Mucosa of descending colon (tissue), 3 donors: Measurements from ENCODE around the gene CEP152. TPM values are rescaled to one million over a fixed set of nuclear protein-coding genes. Genes with fewer than 3 reads are reported as not detected.

Experiments used
- ATAC-seq: fragments of 200-7000 bp; cut with Tn5 transposase; one replicate; pipeline ENCODE4 v1.9.1; 2020; ENCODE audit warnings: mild to moderate bottlenecking, moderate library complexity
- DNase-seq, 3 donors: peaks; one replicate each; pipeline ENCODE4 v3.0.0-alpha.2; 2020
- H3K36me3 ChIP-seq: fragments of 200-600 bp; one replicate; pipeline ENCODE4 v1.8.0; 2021; ENCODE audit warnings: low read depth, mild to moderate bottlenecking
- H3K4me1 ChIP-seq: fragments of 200-600 bp; one replicate; pipeline ENCODE4 v1.8.0; 2021; ENCODE audit warnings: low read depth, mild to moderate bottlenecking
- H3K4me3 ChIP-seq: fragments of 200-600 bp; one replicate; pipeline ENCODE4 v1.8.0; 2021; ENCODE audit warnings: mild to moderate bottlenecking
- H3K9me3 ChIP-seq: fragments of 200-600 bp; one replicate; pipeline ENCODE4 v1.8.0; 2021; ENCODE audit warnings: mild to moderate bottlenecking
- intact Hi-C, 2 donors: fragments of 100-400 bp; cut with DNase I in 1 of 2; cut with micrococcal nuclease in 1 of 2; formaldehyde crosslinking; loops; one replicate each; pipeline versions ENCODE4 v1.11.0 to v1.11.1; 2022; cut with DNase I, micrococcal nuclease
- total RNA-seq, 3 donors: library from RNA; stranded (reverse); fragmentation: NEBNext Ultra II Directional in 2 of 3; extraction: Animal tissue kit (Norgen Biotek cat#: 25700) in 2 of 3; gene quantifications; one replicate each; pipeline versions ENCODE4 v1.2.1 to v1.2.4, GENCODE V29; 2021 to 2023
- TF ChIP-seq, protein P1 (sequence below): fragments of 200-600 bp; IDR thresholded peaks from one replicate; pipeline ENCODE4 v1.8.0; 2022; ENCODE audit warnings: antibody characterized with exemption, mild to moderate bottlenecking
- donor health status: DM: no; HTN: no; CAD: no; lungs with moderate emphysema.
- donor health status: DM: no; HTN: no; CAD: no.
- donor health status: DM: no; HTN: yes; CAD: no.

CEP152 gene
- total RNA-seq, 3 donors from 2014 or later, result 7.0 to 9.4 (median 7.8) TPM

- intact Hi-C loops, result no loop called here
- H3K9me3 ChIP-seq, result no peaks in the 10 kb centered on the region
Measured at GRCh38 chr15:48761393-48762158, 49.3 kb downstream of the CEP152 start.

DNA sequence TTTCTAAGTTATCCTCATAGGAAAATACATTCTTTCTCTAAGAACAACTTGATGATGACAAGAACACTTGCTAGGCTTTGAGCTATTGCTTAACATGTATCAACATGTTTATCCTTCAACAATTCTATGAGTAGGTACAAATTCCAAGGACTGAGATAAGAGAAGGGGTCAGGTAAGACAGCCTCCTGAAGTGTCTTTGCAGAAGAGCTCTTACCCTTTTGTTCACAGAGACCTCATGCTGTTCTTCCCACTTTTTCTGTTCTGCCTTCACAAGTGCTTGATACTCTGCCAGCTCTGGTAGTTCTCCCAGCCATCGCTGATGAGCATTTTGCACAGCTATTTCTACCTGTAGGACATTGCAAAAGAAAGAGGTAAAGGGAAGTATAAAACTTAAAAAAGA is 50.9 kb downstream of the CEP152 start:
- H3K4me3 ChIP-seq, result no peak overlapping the region
- TF ChIP-seq, protein P1, sequence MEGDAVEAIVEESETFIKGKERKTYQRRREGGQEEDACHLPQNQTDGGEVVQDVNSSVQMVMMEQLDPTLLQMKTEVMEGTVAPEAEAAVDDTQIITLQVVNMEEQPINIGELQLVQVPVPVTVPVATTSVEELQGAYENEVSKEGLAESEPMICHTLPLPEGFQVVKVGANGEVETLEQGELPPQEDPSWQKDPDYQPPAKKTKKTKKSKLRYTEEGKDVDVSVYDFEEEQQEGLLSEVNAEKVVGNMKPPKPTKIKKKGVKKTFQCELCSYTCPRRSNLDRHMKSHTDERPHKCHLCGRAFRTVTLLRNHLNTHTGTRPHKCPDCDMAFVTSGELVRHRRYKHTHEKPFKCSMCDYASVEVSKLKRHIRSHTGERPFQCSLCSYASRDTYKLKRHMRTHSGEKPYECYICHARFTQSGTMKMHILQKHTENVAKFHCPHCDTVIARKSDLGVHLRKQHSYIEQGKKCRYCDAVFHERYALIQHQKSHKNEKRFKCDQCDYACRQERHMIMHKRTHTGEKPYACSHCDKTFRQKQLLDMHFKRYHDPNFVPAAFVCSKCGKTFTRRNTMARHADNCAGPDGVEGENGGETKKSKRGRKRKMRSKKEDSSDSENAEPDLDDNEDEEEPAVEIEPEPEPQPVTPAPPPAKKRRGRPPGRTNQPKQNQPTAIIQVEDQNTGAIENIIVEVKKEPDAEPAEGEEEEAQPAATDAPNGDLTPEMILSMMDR, result no peak
- H3K9me3 ChIP-seq, result no peaks in the 10 kb centered on the region
- H3K4me1 ChIP-seq, result no peaks in the 10 kb centered on the region
- intact Hi-C loops, result no loop called here
- ATAC-seq, result no peak
- no peak for DNase-seq
- H3K36me3 ChIP-seq, result no peaks in the 10 kb centered on the region

More at GRCh38 chr15:48761393-48762158, 49.3 kb downstream of the CEP152 start:
- TF ChIP-seq, protein P1, result no peak
- Histone ChIP-seq H3K4me1 (no peaks in the 10 kb centered on the region), H3K4me3 (no peak overlapping the region), H3K36me3 (no peaks in the 10 kb centered on the region)
- ATAC-seq, result no peak
- DNase-seq, result no peak

GRCh38 chr15:48757661-48758060 is 53.2 kb downstream of the CEP152 start:
- no peak for ATAC-seq
- H3K4me1 ChIP-seq, result no peaks in the 10 kb centered on the region
- H3K36me3 ChIP-seq, result no peaks in the 10 kb centered on the region
- no peak for DNase-seq
- no peaks in the 10 kb centered on the region for H3K9me3 ChIP-seq
- TF ChIP-seq, protein P1, result no peak
- intact Hi-C loops, result no loop called here
- H3K4me3 ChIP-seq, result no peak overlapping the region

DNA sequence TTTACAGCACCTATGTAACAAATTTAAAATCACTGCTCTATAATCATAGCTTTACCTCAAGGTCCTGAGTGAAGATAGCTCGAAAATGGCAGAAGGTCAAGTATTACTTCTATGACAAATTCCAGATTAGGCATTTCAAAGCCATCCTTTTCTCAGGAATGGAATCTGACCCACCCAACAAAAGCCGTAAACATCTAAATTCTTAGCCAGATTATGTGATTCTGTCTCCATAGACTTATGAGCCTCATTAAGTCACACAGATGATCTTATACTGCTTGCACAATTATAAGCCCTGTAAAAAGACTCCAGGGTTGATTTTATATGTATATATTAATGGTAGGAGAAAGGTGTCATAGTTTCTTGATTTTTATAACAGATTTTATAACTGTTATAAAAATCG is 56.9 kb downstream of the CEP152 start:
- H3K36me3 ChIP-seq, result no peaks in the 10 kb centered on the region
- H3K4me3 ChIP-seq, result no peak overlapping the region
- ATAC-seq, result no peak
- H3K4me1 ChIP-seq, result no peaks in the 10 kb centered on the region
- intact Hi-C loops, result no loop called here
- H3K9me3 ChIP-seq, result no peaks in the 10 kb centered on the region
- no peak for DNase-seq
- TF ChIP-seq, protein P1, result no peak

DNA sequence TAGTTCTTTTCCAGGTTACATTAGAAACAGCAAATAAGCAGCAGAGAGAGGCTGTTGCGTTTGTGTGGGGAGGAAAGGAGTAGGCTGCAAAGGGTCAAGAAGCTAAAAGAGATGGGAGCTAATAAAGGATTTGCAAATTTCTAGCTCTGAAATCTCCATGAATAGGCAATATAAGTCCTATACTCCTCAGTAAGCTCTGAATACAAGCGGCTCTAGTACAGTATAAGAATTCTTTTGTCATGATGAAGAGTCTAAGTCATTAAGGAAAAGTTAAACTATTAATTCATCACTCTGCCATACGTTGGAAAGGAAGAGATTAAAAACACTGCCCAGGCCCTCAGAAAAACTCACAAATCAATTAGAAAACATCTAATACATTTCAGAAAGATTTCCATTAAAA is 59.3 kb downstream of the CEP152 start:
- no peaks in the 10 kb centered on the region for H3K9me3 ChIP-seq
- ATAC-seq, result no peak
- intact Hi-C loops, result no loop called here
- TF ChIP-seq, protein P1, result no peak
- no peaks in the 10 kb centered on the region for H3K36me3 ChIP-seq
- DNase-seq, result no peak
- H3K4me1 ChIP-seq, result no peaks in the 10 kb centered on the region
- H3K4me3 ChIP-seq, result no peak overlapping the region
